T-helper 2 cell treated with Interferon-gamma antibody and Interleukin-4, amounts not matched to agents 100 ng/mL and 5 ng/mL, for 36 hours (primary cell): Measurements from ENCODE around the gene TAF10. TPM values are rescaled to one million over a fixed set of nuclear protein-coding genes. Genes with fewer than 3 reads are reported as not detected.

Experiments
- intact Hi-C: fragments of 100-400 bp; cut with micrococcal nuclease; formaldehyde crosslinking; loops from one replicate; pipeline ENCODE4 v1.15.1; 2023
- total RNA-seq: library from RNA; stranded (reverse); gene quantifications from 2 replicates; pipeline ENCODE4 v1.2.3, GENCODE V29; 2022

Gene TAF10
- total RNA-seq, 1 donor from 2014 or later = 133 TPM

DNA sequence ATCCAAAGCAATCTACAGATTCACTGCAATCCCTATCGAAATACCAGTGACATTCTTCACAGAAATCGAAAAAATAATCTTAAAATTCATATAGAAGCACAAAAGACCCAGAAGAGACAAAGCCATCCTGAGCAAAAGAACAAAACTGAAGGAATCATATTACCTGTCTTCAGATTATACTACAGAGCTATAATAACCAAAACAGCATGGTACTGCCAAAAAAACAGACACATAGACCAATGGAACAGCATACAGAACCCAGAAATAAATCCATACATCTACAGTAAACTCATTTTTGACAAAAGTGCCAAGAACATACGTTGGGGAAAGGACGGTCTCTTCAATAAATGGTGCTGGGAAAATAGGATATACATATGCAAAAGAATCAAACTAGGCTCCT is 27.5 kb downstream of the TAF10 start:
- intact Hi-C loops = no loop called here

DNA sequence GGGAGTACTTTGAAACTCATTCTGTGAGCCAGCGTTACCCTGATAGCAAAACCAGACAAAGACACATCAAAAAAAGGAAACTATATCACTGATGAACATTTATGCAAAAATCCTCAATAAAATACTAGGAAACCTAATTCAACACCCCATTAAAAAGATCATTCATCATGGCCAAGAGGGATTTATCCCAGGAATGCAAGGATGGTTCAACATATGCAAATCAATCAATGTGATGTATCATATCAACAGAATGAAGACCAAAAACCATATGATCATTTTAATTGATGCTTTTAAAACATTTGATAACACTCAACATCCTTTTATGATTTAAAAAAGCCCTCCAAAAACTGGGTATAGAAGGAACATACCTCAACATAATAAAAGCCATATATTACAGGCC is 28.4 kb downstream of the TAF10 start:
- intact Hi-C loops = no loop called here

DNA sequence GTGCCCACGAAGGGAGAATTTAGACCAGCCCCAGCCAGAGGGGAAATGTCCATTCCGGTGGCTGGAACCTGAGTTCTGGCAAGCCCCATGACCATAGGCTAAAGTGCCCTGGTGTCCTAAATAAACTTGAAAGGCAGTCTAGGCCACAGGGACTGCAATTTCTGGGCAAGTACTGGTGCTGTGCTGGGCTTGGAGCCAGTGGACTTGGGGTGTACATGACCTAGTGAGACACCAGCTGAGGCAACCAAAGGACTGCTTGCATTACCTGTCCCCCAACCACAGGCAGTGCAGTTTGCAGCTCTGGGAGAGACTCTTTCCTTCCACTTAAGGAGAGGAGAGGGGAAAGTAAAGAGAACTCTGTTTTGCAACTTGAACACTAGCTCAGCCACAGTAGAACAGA is 32.3 kb downstream of the TAF10 start:
- intact Hi-C loops = no loop called here

DNA sequence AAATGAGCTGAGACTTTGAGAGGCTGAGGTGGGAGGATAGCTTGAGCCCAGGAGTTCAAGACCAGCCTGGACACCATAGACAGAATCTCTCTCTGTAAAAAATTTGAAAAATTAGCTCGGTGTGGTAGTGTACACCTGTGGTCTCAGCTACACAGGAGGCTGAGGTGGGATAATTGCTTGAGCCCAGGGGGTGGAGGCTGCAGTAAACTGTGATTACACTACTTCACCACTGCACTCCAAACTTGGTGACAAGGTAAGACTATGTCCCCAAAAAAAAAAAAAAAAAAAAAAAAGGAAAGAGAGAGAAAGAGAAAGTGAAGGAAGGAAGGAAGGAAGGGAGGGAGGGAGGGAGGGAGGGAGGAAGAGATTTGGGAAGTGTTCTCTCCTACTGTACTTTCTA is 33.9 kb downstream of the TAF10 start:
- intact Hi-C loops = no loop called here

DNA sequence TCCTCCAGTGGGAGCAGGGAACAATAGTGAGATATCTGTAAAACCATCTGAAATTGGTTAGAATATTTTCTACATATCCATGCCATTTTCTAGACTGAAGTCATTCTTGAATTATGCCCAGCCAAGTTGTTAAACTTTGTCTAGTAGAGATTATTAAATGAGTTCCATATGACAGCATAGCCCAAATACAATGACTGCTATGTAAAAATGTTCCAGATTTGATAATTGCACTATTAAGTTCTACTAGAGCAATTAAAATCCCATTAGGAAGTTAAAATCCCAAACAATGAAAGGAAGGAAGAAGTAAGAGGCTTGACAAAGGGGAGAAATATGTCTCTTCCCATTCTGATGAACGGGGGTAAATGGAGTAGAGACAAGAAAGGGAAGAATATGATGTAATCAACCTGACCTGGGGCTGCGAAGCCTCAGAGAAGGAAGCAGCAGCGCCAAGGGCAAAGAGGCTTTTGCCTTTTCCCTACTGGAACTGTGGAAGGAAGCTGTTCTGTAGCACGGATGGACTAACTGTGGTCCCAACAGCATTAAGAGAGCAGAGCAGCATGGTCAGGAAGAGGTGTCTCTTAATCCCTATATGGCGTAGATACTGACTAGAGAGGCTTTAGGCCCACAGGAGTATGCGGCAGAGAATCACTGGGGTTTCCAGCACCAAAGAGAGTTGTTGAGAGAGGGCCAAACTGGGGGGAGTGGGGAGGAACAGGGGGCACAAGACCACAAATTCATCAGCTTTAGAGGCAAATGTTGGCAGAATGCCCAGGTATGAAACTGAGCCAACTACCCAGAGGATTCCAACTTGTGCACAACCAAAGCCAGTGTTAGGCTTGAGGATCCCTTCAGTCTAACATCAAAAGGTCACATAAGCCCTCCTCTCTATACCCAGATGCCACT is 35.3 kb downstream of the TAF10 start:
- intact Hi-C loops = no loop called here

DNA sequence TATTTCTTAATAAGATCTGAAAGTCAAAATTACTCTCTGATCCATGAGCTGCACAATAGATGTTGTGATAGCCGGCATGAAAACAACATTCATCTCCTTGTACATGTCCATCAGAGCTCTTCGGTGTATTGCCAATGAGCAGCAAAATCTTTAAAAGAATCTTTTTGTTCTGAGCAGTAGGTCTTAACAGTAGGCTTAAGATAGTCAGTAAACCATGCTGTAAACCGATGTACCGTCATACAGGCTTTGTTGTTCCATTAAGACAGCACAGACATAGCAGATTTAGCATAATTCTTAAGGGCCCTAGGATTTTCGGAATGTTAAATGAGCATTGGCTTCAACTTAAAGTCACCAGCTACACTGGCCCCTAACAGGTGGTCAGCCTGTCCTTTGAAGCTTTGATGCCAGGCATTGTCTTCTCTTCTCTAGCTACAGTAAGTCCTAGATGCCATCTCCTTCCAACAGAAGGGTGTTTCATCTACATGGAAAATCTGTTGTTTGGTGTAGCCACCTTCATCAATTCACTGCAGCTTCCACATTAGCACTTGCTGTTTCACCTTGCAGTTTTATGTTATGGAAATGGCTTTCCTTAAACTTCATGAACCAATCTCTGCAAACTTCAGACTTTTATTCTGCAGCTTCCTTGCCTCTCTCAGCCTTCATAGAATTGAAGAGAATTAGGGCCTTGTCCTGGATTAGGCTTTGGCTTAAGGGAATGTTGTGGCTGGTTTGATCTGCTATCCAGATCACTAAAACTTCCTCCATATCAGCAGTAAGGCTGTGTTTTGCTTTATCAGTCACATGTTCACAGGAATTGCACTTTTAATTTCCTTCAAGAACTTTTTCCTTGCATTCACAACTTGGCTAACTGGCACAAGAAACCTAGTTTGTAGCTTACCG is 37.0 kb downstream of the TAF10 start:
- intact Hi-C loops = no loop called here

DNA sequence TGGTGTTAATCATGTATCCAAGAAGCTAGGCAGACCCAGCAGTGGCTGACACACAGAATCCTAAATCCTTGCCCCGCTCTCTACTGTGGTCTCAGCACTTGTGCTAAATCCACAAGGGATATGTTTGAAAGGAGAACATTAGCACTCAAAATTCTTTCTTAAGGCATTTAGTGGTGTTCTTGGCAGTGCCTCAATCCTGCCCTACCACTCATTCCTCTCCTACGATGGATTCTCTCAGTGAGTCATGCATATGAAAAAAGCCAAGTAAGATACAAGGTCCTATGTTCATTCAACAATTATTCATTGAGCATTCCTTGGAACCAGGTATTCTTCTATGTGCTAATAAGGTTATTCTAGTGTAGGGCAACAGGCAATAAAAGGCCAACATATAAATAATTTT is 39.8 kb downstream of the TAF10 start:
- intact Hi-C loops = no loop called here

DNA sequence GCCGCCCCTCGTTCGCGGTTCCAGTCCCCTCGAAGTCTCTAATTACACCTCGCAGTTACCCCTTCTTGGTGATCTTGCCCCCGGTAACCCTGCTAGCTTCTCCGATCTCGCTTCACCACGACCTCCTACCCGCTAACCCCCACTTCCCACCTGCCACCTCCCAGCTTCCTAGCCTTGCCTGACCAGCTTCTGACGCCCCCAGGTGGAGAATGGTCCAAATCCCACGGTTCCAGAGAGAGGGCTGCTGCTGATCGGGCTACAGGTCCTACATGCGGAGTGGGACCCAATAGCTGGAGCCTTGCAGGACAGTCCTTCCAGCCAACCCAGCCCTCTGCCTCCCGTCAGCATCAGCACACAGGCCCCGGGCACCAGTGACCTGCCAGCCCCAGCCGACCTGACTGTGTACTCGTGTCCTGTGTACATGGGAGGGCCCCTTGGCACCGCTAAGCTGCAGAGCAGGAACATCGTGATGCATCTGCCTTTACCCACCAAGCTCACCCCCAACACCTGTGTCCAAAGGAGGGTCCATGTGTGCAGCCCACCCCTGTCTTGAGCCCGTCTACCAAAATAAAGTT is 40.5 kb downstream of the TAF10 start:
- intact Hi-C loops = no loop called here

DNA sequence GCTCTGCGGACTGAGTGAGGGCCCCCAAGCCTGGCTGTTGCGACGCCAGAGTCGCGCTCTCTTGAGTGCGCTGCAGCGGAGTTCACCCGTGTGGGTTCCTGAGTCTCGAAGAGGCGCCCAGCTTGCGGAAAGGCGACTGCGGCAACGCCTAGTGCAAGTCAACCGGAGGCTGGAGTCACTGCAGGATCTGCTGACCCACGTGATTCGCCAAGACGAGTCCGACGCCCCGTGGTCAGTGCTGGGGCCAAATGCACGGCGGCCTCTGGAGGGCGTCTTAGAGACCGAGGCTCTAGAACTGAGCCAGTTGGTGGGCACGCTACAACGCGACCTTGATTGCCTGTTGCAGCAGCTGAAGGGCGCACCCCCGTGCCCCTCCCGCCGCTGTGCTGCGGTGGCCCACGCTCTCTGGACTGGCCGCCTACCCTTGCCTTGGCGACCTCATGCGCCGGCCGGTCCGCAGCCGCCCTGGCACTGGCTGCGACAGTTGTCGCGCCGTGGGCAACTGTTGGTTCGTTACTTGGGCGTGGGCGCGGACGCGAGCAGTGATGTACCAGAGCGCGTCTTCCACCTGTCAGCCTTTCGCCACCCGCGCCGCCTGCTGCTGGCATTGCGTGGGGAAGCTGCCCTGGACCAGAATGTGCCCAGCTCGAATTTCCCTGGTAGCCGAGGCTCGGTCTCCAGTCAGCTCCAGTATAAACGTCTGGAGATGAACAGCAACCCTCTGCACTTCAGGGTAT is 41.2 kb downstream of the TAF10 start:
- intact Hi-C loops = no loop called here

DNA sequence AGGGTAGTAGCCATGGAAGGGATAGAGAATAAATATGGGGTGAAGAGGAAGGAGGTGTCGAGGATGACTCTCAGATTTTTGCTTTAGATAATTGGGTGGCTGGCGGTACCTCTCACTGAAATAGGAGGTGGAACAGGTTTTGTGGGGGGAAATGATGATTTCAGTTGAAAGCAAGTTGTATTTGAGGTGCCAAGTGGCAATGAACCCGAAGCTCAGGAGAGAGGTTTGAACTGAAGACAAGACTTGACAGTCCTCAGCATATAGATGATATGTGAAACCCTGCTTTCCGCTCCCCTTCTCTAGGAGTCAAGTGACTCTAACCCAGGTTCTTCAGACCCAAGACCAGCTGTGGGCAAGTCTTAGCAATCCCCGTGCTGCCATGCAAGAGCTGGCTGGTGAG is 42.3 kb downstream of the TAF10 start:
- intact Hi-C loops = no loop called here

DNA sequence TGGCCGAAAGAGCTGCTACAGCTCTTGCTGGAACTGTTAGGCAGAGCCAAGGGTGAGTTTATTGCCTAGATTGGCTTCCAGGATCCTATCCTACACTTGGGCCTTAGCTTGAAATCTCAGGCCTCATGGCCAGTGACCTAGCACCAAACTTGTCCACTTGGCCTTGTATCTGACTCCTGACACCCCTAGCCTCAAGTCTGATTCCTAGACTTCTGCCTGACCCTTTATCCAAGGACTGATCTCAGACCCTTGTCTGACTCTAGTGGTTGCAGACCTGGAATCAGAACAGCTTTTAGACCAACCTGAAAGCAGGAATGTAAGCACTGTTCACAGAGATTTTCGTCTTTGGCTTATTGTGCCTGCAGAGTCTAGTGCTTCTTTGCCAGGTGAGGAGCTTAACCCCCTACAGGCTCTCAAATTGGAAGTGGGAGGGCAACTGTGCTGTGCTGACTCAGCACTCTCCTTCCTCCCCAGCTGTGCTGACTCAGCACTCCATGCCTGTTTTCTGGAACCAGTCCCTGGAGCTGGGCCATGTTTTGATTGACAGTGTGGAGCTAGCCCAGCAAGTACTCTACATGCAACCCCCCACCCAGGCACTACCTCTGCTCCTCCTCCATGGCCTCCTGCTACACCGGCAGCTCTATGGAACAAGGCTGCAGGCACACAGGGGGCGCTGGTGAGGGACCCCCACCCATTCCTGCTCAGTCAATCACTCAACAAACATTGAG is 43.7 kb downstream of the TAF10 start:
- intact Hi-C loops = no loop called here

DNA sequence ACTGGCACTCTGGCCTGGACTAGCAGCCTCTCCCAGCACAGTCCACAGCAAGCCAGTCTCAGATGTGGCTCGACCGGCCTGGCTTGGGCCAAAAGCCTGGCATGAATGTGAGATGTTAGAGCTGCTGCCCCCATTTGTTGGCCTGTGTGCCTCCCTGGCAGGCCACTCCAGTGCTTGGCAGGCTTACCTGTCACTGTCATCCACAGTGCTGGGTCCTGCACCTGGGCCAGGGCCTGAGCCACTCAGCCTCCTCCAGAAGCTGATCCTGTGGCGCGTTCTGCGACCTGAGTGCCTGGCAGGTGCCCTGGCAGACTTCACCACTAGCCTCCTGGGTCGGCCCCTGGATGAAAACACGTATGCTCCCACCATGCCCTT is 44.7 kb downstream of the TAF10 start:
- intact Hi-C loops = no loop called here

DNA sequence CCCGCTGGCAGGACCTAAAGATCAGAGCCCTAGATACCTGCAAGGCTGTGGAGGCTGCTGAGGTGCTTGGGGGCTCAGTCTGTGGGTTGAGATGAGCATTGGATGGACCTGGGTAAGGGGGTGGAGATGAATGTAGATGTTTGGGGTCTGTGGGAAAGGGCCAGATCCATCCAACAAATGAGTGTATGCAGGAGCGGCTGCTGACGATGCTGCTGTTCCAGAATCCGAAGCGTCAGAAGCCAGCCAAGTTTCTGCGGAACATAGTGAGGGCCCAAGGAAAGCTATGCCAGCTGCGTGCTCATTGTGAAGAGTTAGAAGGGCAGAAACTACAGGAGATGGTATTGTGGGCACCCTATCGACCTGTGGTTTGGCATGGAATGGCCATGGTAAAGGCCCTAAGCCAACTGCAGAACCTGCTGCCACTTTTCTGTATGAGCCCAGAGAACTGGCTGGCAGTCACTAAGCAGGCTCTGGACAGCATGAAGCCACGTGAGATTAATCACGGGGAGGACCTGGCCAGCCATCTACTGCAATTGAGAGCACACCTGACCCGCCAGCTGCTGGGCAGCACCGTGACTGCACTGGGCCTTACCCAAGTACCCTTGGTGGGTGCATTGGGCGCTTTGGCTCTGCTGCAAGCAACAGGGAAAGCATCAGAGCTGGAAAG is 45.2 kb downstream of the TAF10 start:
- intact Hi-C loops = no loop called here

DNA sequence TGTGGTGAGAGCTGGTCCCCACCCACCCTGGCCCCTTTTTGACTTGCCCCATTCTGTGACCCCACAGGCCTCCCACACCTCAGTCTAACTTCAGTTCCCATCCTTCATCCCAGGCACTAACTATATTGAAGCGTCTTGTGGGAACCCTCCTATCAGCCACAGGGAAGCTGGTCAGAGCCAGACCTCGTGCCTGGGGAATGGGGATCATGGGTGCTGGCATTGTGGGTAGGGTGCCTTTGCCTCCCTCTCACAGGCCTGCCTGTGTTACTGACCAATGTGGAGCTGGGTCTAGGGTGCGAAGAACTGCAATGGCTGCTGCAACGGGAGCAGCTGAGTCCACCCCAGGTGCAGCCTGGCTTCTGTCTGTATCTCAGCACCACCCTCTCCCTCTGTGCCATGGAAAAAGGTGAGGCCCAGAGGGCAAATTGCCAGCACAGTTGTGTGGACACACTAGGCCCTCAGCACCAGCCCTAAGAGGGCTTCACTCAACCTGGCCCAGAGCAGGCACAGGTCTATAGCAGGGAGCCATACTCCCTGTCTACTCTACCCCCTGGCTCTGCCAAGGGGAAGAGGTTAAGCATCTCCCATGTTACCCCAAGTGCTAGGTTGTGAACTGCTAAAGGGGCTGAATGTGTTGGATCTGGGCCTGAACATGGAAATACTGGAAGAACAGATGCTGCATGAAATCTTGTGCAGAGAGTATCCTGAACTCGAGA is 45.9 kb downstream of the TAF10 start:
- intact Hi-C loops = no loop called here

DNA sequence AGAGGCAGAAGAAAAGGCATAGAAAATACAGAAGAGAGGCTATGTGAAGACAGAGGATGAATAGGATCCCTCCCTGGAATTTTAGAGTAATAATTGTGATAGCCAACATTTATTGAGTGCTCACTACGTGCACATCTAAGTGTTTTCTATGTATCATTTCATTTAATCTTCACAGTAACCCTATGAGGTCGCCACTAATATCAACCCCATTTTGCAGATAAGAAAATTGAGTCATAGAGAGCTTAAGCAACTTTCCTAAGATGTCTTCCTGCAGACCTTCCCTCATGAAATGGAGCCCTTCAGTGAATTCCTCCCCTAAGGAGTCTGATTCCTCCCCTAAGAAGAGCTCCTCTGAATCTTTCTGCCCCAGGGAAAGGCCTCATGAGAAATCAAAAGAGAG is 46.7 kb downstream of the TAF10 start:
- intact Hi-C loops = no loop called here

DNA sequence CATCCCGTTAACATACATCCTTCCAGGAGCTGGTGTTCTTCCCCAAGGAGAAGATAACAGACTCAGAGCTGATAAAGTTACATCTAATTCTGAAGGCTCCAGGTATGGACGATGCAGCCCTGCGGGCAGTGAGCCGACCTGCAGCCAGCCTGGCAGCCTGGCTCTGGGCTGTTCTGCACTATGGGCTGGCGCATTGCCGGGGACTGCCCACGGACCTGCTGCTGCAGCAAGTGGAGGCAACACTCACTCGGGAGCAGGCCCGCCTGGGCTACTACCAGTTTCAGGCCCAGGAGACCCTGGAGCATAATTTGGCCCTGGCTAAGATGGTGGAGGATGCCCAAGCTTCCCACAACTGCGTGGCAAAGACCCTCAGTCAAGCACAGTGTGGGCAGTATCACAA is 48.3 kb downstream of the TAF10 start:
- intact Hi-C loops = no loop called here

DNA sequence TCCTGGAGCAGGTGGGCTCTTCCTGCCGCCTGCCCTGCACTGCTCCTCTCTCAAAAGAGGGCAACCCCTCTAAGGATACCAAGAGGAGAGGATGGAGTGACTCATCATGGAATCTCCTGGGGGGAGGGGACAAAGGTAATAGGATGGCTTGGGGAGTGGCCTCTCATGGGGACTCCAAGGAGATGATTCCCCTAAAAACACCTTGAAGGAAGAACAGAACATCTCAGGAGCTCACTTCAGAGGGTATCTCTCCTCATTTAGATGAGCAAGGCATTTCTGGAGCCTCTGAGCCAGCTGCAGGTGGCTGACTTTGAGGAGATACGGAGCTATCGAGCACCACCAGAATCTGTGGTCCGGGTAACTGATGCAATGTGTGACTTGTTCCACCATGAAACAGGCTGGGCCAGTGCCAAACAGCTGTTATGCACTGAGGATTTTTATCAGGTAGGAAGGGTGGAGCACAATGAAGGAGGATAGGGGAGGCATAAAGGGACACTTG is 48.8 kb downstream of the TAF10 start:
- intact Hi-C loops = no loop called here

DNA sequence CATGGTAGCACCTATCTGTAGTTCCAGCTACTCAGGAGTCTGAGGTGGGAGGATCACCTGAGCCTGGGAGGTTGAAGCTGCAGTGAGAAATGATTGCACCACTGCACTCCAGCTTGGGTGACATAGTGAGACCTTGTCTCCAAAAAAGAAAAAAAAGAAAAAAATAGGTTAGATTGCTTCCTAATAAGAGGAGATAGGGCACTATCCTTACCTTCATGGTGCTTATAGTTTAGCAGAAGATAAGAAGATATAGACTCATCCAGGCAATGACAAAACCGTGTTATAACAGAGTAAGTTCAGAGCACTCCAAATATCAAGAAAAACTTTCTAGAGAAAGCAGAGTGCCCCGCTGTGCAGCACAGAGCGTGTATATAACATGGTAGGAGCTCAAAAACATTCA is 50.7 kb downstream of the TAF10 start:
- intact Hi-C loops = no loop called here
